DLD1 (cell line): ENCODE measurements around the gene RASA3.

Experiments
- in situ Hi-C: cut with HindIII; loops from 2 replicates; pipeline ENCODE4 v1.10.0; 2017; ENCODE audit warnings: low sequenced_read_pairs

The RASA3 gene

DNA sequence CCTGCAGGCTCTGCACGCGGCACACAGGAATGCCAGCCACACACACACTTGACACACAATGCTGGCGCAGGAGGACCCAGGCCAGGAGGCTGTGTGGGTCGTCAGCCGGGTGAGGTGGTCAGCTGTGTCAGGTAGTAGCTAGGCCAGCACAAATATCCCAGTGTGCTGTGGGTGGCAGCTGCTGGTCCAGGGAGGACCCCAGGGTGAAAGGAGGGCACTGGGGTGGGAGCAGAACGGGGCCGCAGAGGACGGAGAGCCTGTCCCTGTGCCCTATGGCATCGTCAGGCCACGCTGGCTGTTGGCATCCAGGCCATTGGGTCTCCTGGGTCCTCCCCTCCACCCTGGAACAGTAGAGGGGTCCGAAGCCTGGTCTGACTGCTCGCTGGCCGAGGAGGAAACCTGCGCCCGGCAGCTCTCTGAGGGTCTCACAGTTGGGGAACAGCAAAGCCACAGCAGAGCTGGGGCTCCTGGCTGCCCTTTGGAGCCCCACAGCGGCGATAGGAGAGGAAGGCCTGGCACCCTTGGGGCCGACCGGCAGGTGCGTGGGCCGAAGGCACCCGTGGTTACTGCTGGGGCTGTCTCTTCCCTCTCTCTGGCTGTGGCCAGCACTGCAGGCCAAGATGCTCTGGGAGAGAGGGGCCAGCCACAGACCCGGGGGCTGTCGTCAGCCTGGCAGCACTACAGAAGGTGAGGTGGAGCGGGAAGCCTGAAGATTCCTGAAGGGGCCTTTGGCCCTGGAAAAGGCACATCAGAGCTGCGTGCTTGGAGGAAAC lies 185.8 kb downstream of the RASA3 start:
- in situ Hi-C loops = no loop called here

DNA sequence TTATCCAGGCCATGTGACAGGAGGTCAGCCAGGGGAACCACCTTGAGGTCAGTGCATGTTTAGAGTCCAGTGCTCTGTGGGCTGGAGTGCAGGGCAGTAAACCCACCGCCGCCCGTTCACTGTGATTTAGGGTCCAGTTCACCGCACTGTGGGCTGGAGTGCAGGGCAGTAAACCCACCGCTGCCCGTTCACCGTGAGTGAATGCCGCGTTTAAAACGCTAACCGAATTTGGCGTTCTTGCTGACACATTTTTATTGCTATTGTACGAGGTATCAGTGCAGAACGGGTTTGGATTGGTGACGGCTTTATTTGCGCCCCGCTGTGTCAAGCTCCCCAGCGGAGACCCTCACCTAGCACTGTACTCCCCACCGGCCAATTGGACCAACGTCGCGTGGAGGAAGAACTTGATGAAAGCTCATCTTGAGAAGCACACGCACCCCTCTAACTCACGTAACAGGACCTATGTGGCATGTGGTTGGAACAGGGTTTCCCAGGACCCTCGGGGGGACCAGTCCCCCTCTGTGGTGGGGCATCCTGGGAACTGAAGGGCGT lies 186.5 kb downstream of the RASA3 start:
- in situ Hi-C loops = no loop called here

DNA sequence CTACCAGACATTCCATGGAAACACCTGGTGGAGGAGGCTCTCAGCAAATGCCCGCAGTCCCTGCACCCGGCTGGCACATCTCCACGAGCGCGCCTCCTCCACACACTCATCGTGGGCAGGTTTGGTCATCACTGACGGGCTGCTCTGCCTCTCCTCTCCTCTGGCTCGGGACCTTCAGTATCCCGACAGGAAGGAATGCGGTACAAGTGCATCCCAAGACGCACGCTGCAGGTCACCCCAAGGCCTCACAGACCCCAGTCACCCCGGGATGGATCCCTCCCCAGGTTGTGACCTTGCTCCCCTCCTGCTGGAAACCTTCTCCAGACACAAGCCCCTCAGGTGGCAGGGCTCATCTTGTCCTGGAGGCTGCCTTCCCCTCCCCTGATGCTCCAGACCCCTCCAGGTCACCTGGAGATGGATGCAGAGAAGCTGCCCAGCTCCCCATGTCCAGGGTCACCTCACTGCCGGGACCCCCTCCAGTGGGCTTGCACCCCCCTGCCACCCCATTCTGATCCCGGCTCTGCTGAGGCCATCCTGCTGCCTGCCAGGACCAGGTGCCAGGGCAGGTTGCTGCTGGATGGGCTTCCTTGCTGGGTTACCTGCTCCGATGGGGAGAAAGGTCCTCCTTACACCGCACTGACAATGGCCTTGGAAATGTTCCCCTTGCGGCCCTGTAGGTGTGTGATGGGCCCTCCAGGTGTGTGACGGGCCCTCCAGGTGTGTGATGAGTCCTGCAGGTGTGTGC lies 188.4 kb downstream of the RASA3 start:
- in situ Hi-C loops = no loop called here

DNA sequence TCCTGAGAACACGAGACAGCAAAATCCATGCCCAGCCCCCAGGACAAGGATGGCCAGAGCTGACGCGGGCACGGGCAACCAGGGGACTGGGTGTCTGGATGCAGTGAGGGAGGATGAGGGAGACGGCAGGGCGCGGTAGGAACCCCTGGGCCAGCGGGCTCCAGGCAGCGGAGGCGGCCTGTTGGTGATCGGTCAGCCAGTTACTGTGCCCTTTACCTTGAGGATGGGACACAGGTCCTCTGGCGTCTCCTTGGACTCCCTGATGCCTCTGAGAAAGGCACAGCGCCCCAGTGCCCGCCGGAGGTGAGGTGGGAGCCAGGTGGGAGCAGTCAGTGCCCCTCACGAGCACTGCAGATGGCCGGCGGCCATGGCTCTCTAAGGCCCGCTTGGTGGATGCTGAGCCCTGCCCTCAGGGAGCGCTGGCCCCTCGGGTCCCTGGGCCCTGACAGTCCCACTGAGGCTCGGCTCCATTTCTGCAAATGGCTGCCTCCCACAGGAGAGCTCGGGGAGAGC lies 189.8 kb downstream of the RASA3 start:
- in situ Hi-C loops = no loop called here

DNA sequence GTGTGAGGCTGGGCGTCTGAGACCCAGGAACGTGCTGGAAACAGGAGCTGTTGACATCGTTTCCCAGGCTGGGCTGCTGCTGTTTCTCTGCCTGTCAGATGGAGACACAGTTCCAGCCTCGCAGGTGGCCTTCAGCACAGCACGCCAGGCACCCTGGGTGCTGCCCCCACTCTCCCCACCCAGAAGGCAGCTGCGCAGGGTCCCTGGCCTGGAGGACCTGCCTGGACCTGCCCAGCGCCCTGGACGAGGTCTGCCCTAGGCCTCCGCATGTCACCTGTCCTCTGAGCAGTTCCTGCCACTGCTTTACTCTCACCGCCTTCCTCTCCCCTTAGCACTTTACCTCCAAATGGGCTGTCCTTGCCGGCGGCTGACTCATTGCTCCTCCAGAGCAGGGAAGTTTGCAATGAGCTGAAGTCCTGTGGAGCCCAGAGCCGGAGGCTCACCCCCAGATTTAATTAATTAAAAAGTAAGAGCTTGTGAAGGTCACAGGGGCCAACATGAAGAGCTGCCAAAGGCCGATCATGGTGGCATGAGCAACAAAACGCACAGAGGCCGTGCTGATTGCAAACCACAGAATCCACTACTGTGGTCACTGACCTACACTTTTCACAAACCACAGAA lies 190.7 kb downstream of the RASA3 start:
- in situ Hi-C loops = no loop called here

DNA sequence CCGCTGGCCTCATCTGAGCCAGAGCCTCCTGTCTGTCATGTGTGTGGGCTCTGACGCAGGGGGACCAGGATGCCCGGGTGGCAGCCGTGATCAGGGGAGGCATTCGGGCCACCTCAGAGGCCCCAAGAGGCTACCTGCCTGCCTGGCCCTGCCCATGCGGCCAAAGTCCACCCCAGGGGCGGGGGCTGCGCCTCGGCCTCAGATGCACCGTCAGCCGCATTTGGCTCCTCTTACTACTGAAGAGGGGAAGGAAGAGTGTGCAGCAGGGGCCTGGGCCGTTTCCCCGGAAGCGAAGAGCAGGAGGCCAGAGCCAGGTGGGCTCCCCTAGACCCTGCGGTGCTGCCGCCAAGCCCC lies 192.5 kb downstream of the RASA3 start:
- in situ Hi-C loops = no loop called here

DNA sequence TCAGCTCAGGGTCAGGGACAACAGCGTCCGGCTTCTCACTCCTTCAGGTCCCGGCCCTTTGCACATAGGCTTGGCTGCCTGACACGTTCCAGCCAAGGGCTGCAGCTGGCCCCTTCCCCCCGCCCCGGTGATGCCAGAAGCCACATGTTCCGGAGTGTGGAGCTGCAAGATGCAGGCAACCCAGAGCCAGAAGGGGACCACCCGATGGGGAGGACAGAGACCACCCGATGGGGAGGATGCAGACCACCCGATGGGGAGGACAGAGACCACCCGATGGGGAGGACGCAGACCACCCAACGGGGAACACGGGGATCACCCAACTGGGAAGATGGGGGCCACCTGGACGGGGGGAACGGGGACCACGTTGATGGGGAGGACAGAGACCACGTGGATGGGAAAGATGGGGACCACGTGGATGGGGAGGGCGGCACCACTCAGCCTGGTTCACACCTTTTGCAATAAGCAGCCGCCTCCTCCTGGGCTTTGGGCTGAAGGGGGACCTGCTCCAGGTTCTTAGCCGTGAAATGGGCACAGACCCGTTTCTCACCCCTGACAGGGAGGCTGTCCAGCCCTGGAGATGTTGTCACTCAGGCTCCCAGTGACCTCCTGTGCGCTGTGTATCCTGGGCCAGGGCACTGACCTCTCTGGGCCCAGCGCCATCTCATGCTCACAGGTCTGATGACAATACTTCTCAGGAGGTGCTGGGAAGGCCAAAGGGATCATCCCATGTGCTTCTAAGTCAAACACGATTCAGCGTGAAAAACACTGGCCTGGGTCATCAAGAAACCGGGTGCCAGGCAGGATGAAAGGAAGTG lies 193.1 kb downstream of the RASA3 start:
- in situ Hi-C loops = no loop called here

DNA sequence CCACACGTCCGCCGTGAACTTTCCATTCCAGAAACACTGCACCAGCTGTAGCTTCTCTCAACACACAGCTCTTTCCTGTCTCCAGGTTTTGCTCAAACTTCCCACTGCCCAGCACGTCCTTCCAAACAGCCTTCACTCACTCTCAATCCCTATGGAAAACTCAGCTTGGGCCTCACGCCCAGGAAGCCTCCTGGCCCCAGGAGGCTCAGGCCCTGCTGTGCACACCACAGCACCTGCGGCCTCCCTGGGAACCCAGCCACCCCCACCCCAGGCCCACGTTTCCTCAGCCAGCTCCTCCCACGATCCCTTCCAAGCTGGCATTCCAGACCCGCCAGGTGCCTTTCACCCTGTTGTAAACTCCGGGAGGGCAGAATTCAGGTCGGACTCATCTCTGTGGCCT lies 193.7 kb downstream of the RASA3 start:
- in situ Hi-C loops = no loop called here

DNA sequence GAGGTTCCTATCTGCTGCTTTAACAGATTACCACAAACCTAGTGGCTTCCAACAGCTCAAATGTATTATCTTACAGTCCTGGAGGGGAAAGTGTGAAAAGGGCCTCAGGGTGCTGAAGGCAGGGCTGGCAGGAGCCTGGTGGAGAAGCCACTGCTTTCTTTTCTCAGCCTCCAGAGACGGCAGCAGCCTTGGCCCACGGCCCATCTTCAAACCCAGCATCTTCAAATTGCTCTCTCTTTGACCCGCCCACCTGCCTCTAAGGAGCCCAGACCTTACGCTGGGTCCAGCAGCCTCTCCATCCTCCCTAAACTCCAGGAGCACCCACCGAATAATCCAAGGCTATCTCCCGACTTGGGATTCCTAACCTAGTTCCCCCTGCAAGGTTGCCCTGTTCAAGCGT lies 194.2 kb downstream of the RASA3 start:
- in situ Hi-C loops = no loop called here

DNA sequence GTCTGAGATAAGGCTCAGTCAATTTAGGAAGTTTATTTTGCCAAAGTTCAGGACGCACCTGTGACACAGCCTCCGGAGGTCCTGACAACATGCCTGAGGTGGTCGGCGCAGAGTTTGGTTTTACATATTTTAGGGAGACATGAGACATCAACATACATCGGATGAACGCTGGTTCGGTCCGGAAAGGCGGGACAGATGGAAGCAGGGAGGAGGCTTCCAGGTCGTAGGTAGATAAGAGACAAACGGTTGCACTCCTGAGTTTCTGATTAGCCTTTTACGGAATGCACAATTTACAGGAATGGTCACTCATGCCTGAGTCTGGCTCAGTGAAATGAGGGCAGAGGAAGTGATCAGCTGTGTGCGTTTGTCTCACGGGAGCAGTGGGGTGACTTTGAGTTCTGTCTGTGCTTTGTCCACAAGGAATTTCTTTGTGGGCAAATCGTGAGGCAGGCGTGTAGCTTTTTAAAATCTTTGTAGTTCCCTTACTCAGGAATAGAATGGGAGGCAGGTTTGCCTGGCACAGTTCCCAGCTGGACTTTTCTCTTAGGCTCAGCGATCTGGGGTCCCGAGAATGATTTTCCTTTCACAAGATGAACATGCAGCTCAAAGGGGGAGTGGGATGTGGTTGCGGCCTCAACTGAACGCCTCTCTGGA lies 194.8 kb downstream of the RASA3 start:
- in situ Hi-C loops = no loop called here

DNA sequence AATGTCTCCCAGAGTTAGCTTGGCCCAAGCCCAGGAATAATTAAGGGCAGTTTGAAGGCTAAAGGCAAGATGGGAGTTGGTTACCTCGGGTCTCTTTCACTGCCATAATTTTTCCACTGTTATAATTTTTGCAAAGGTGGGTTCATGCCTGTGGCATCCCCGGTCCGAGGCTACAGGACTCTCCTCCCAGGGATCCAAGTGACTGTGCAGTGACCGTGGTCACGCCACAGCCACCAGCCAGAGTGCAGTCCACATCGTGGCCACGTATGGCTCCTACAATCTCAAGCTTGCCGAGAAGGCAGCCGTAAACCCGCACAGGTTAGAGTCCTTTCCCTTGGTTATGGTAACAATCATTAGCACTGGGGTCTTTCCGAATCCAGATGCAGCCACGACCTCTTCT lies 195.3 kb downstream of the RASA3 start:
- in situ Hi-C loops = no loop called here

DNA sequence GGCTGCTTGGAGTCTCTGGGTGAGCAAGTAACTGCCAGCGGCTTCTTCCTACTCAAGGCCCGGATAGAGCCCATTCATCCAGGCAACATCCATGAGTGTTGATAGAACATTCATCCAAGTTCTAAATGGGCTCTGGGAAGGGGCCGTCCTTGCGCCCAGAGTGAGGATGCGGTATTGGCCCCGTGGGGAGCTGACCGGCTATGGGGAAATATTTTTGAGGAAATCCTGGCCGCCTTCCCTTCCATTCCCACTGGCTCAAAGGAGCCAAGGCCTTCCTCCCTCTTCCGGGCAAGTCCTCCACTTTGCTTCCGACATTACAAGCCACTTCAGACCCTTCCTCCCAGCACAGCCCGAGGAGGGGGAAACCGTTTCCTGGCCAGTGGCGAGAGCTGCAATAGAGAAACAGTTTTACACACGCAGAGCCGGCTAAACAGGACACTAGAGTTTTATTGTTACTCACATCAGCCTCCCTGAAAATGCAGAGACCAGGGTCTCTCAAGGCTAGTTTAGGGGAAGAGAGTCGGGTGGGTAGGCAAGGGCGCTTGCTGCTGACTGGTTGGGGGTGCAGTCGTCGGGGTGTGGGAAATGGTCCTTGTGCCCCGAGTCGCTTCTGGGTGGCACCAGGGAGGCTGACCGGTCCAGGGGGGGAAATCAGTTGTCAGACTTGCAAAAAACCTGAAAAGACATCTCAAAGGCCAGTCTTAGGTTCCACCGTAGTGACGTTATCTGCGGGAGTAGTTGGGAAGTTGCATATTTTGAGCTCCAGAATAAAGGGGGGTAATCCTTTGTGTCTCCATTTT lies 196.1 kb downstream of the RASA3 start:
- in situ Hi-C loops = no loop called here

DNA sequence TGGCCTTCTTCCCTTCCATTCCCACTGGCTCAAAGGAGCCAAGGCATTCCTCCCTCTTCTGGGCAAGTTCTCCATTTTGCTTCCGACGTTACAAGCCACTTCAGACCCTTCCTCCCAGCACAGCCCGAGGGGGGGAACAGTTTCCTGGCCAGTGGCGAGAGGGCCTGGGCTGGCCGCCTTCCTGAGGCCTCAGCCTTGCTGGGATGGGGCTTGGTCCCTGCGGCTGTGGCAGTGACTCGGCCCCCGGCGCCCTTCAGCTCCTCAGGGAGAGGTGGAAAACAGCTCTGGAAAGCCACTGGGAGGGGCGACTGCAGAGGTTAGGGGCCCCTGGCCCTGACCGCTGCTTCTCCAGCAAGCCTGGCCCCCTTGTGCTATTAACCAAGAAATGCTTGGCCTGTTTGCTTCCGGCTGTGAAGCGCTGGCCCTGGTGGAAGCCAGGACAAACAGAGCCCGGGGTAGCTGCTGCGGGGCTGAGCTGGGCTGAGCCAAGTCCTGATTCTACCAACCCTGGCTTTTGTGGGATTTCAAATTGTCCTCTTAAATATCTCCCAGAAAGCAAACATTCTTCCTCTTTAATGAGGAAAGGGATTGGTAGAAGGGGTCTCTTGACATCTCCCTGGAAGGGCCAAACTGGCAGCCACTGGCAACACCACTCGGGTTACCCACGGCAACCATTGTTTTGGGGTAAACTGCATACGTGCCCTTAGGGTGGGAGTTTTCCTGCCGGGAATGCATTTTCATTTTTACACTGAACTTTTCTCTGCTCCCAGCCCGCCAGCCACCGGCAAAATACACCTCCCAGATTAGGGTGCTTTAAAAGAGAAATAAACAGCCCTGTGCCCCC lies 197.2 kb downstream of the RASA3 start:
- in situ Hi-C loops = no loop called here

DNA sequence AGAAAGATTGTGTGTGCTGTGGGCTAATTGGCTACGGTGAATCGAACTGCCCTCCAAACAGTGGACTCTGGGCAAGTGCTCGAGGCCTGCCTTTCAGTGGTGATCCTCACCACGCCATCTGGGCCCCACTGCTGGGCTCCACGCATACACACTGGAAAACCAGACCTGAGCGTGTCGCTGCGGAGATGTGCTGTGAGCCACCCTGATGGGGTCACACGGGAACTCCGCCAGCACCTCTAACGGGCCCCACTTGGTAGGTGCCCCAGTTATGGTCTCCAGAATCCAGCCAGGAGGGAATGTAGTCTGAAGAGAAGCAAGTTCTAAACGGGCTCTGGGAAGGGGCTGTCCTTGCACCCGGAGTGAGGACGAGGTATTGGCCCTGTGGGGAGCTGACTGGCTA lies 197.8 kb downstream of the RASA3 start:
- in situ Hi-C loops = no loop called here

DNA sequence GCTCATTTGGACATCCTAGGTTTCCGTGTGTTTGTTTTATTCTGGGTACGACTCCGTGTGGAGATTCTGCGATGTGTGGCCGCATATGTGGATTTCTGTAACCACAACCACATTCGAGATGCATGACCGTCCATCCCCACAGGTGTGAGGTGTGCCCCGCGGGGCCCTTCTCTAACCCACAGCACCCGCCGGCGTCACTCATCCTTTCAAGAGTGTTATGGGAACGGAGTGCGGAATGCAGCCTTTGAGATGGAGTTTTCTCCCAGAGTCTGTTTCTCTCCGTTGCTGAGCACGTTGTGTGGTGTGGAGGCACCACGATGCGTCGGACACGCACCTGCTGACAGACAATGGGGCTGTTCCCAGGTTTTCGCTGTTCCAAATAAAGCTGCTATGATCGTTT lies 198.5 kb downstream of the RASA3 start:
- in situ Hi-C loops = no loop called here

DNA sequence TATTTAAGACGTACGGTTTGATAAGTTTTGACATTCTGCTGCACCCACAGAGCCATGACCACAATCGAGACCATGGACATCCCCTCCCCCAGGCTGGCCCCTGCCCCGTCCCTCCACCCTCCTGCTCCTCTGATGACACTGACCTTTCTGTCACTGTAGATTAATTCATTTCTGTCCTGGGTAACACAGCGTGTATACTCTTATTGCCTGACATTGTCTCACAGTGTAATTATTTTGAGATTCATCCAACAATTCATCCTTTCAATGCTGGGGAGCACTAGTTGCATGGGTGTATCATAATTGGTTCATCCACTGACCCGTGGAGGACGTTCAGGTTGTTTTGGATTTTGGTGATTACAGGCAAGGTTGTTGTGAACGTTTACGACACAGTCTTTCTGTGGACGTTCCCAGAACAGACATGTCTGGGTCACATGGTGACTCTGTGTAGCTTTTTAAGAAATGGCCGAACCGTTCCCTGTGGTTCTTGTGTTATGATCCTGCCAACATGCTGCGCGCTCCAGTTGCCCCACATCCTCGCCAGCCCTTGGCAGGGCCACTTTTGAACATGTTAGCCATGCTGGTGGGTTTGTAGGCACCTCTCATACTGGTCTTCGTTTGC lies 200.5 kb downstream of the RASA3 start:
- in situ Hi-C loops = no loop called here

DNA sequence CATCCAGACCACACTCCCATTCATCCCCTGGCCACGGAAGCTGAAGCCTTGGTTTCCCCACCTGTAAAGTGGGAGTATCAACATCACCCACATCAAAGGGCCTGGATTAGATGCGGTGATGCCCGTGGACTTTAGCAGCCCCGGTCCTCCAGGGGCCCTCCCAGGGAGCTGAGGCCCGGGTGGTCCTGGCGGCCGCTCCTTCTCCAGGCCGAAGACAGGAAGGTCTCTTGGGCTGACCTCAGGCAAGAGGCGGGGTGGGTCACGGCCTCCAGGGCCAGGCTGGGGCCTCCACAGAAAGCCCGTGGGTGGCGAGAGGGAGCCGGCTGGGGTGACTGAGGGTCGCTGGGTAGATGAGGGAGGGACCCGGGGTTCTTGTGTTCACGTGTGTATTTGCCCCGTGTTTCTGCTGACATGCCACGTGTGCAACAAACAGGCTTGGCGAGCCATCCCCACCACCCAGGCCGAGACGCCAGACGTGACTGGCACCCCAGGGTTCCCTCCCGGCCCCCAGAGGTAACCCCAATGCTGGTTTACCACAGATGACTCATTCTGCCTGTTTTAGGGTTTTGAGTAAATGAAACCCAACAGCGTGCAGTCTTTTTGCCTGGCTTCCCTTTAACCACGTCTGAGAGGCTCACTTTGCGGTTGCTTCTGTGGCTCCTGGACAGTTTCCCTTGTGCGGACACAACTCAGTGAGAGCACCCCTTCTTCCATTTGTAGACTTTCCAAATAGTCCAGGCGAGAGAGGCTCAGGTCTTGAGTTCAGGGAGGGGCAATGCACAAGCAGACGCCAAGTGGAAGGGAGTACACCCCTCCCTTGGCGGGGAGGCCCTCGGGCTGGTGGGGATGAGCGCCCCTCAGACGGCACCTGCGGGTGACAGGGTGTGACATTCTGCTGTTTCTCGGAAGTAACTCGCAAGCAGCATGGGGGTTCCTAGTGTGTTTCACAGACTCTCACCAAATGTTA lies 201.5 kb downstream of the RASA3 start:
- in situ Hi-C loops = no loop called here
